Stimulated activated CD4-positive, alpha-beta T cell treated with anti-CD3 and anti-CD28 coated beads, Interleukin-4, amount 100 ng/mL, for 1 hour (primary cell): ENCODE results near the gene TMEM208.
A peak's percentile ranks its signal among the peaks of the same experiment; 100 is the strongest.

ENCODE experiments used
- DNase-seq: peaks from one replicate; pipeline ENCODE4 v3.0.0-alpha.2; 2020

Gene TMEM208

GRCh38 chr16:67210069-67210937 lies 16.6 kb upstream of the TMEM208 start:
- DNase-seq, result no peak

- DNase-seq, result no peak
Observed at GRCh38 chr16:67211674-67212073, 15.3 kb upstream of the TMEM208 start.

- DNase-seq, result no peak
Observed at GRCh38 chr16:67212766-67213165, 14.2 kb upstream of the TMEM208 start.

- no peak for DNase-seq
Observed at GRCh38 chr16:67213197-67214019, 13.5 kb upstream of the TMEM208 start.

GRCh38 chr16:67215706-67216105 lies 11.2 kb upstream of the TMEM208 start:
- DNase-seq, result no peak

GRCh38 chr16:67216612-67217490 lies 10.1 kb upstream of the TMEM208 start:
- DNase-seq, result no peak

- no peak for DNase-seq
Observed at GRCh38 chr16:67223992-67224391, 2.9 kb upstream of the TMEM208 start.

GRCh38 chr16:67226295-67226803 lies 581 bp upstream of the TMEM208 start:
- DNase-seq, result no peak

- DNase-seq, result no peak
Observed at GRCh38 chr16:67227567-67227921, 614 bp downstream of the TMEM208 start.

- DNase-seq, result no peak
Observed at GRCh38 chr16:67228034-67228785, 1.3 kb downstream of the TMEM208 start.

GRCh38 chr16:67228905-67229304 lies 2.0 kb downstream of the TMEM208 start:
- no peak for DNase-seq

- no peak for DNase-seq
Observed at GRCh38 chr16:67229906-67230808, 3.2 kb downstream of the TMEM208 start.

- DNase-seq, result no peak
Observed at GRCh38 chr16:67230809-67231660, 4.1 kb downstream of the TMEM208 start.

- DNase-seq, result no peak
Observed at GRCh38 chr16:67233596-67233995, 6.7 kb downstream of the TMEM208 start.

- DNase-seq, result no peak
Observed at GRCh38 chr16:67234180-67234597, 7.3 kb downstream of the TMEM208 start.

GRCh38 chr16:67235816-67236562 lies 9.1 kb downstream of the TMEM208 start:
- peak; percentile 33 for DNase-seq

- DNase-seq, result peak; percentile 74
Observed at GRCh38 chr16:67236563-67237395, 9.8 kb downstream of the TMEM208 start.
